H9 (cell line): ENCODE measurements around the gene CACNG5. TPM values are rescaled to one million over a fixed set of nuclear protein-coding genes. Genes with fewer than 3 reads are reported as not detected.

Experiments used
- DNase-seq: peaks from one replicate; pipeline ENCODE4 v3.0.0-alpha.2; 2017
- H2AFZ ChIP-seq: one replicate; pipeline ENCODE4 v1.6.1; 2013; ENCODE audit warnings: mild to moderate bottlenecking, low read length, control low read depth, moderate library complexity
- H2AK5ac ChIP-seq: 2 replicates; pipeline ENCODE4 v1.6.1; 2013; ENCODE audit warnings: low read length, control low read depth, mixed read lengths; ENCODE audit not compliant: insufficient read length
- H2BK120ac ChIP-seq: one replicate; pipeline ENCODE4 v1.6.1; 2013; ENCODE audit warnings: low read depth, mild to moderate bottlenecking, low read length, control low read depth, inconsistent platforms; ENCODE audit not compliant: poor library complexity, severe bottlenecking
- H2BK12ac ChIP-seq: 2 replicates; pipeline ENCODE4 v1.6.1; 2013; ENCODE audit warnings: low read length, control low read depth, mixed read lengths, low read depth; ENCODE audit not compliant: insufficient read length
- H2BK15ac ChIP-seq: 2 replicates; pipeline ENCODE4 v1.6.1; 2013; ENCODE audit warnings: low read depth, low read length, control low read depth
- H2BK20ac ChIP-seq: one replicate; pipeline ENCODE4 v1.6.1; 2013; ENCODE audit warnings: low read depth, mild to moderate bottlenecking, low read length, control low read depth, inconsistent platforms; ENCODE audit not compliant: poor library complexity, severe bottlenecking
- H2BK5ac ChIP-seq: 2 replicates; pipeline ENCODE4 v1.6.1; 2013; ENCODE audit warnings: low read length, control low read depth, mixed read lengths; ENCODE audit not compliant: insufficient read length
- H3K14ac ChIP-seq: 2 replicates; pipeline ENCODE4 v1.6.1; 2013; ENCODE audit warnings: low read length, control low read depth; ENCODE audit not compliant: insufficient read depth
- H3K18ac ChIP-seq: 2 replicates; pipeline ENCODE4 v1.6.1; 2013; ENCODE audit warnings: low read depth, mild to moderate bottlenecking, mixed read lengths, low read length, control low read depth; ENCODE audit not compliant: insufficient read length
- H3K23ac ChIP-seq: 2 replicates; pipeline ENCODE4 v1.6.1; 2013; ENCODE audit warnings: low read length, control low read depth, mixed read lengths, low read depth; ENCODE audit not compliant: insufficient read length
- H3K23me2 ChIP-seq: 2 replicates; pipeline ENCODE4 v1.6.1; 2013; ENCODE audit warnings: low read depth, mild to moderate bottlenecking, mixed read lengths, low read length, control low read depth; ENCODE audit not compliant: insufficient read length, poor library complexity, severe bottlenecking
- H3K27ac ChIP-seq: 2 replicates; pipeline ENCODE4 v1.5.1; 2013; ENCODE audit warnings: low read length, control low read depth, mixed read lengths, low read depth; ENCODE audit not compliant: insufficient read length
- H3K27me3 ChIP-seq: 2 replicates; pipeline ENCODE4 v1.6.1; 2013; ENCODE audit warnings: low read length, control low read depth, inconsistent platforms; ENCODE audit not compliant: insufficient read depth
- H3K4ac ChIP-seq: 2 replicates; pipeline ENCODE4 v1.6.1; 2013; ENCODE audit warnings: low read depth, mild to moderate bottlenecking, control low read depth, inconsistent platforms, low read length, moderate library complexity
- H3K4me1 ChIP-seq: 2 replicates; pipeline ENCODE4 v1.6.1; 2013; ENCODE audit warnings: low read length, control low read depth, inconsistent platforms; ENCODE audit not compliant: insufficient read depth
- H3K4me2 ChIP-seq: 2 replicates; pipeline ENCODE4 v1.6.1; 2013; ENCODE audit warnings: low read length, control low read depth, mixed read lengths; ENCODE audit not compliant: insufficient read length, insufficient read depth
- H3K56ac ChIP-seq: 2 replicates; pipeline ENCODE4 v1.6.1; 2013; ENCODE audit warnings: low read depth, mild to moderate bottlenecking, mixed read lengths, low read length, control low read depth; ENCODE audit not compliant: insufficient read length
- H3K79me1 ChIP-seq: 2 replicates; pipeline ENCODE4 v1.6.1; 2013; ENCODE audit warnings: low read depth, mild to moderate bottlenecking, moderate library complexity, low read length, control low read depth, inconsistent platforms; ENCODE audit not compliant: insufficient read depth, poor library complexity, severe bottlenecking
- H3K79me2 ChIP-seq: 2 replicates; pipeline ENCODE4 v1.6.1; 2013; ENCODE audit warnings: low read length, control low read depth, inconsistent platforms; ENCODE audit not compliant: insufficient read depth
- H3K9ac ChIP-seq: 2 replicates; pipeline ENCODE4 v1.6.1; 2013; ENCODE audit warnings: low read length, control low read depth, mixed read lengths; ENCODE audit not compliant: insufficient read length; ENCODE audit errors: extremely low read depth
- H3K9me3 ChIP-seq: one replicate; pipeline ENCODE4 v1.6.1; 2013; ENCODE audit warnings: low read depth, low read length, inconsistent platforms; ENCODE audit not compliant: control insufficient read depth
- H3T11ph ChIP-seq: one replicate; pipeline ENCODE4 v1.6.1; 2013; ENCODE audit warnings: mild to moderate bottlenecking, low read length, control low read depth, inconsistent platforms
- H4K20me1 ChIP-seq: one replicate; pipeline ENCODE4 v1.6.1; 2013; ENCODE audit not compliant: control insufficient read depth, insufficient read length, insufficient read depth
- H4K5ac ChIP-seq: 2 replicates; pipeline ENCODE4 v1.6.1; 2013; ENCODE audit warnings: low read depth, mild to moderate bottlenecking, mixed read lengths, low read length, control low read depth; ENCODE audit not compliant: insufficient read length
- H4K8ac ChIP-seq: replicated peaks from 2 replicates; pipeline ENCODE4 v1.6.1; 2013; ENCODE audit warnings: low read length, control low read depth, mixed read lengths, low read depth; ENCODE audit not compliant: insufficient read length
- H4K91ac ChIP-seq: 2 replicates; pipeline ENCODE4 v1.6.1; 2013; ENCODE audit warnings: low read depth, mild to moderate bottlenecking, moderate library complexity, mixed read lengths, low read length, control low read depth; ENCODE audit not compliant: insufficient read length
- H3K27ac Mint-ChIP-seq, 3 experiments: 2 replicates in 2 of 3; 3 replicates in 1 of 3; pipeline ENCODE4 v1.8.0; 2020 to 2021; ENCODE audit warnings: mixed read lengths in 3 of 3, mild to moderate bottlenecking in 1 of 3, moderate library complexity in 1 of 3
- H3K27me3 Mint-ChIP-seq: 2 replicates; pipeline ENCODE4 v1.8.0; 2021; ENCODE audit warnings: low read depth, mild to moderate bottlenecking, moderate library complexity, mixed read lengths
- H3K36me3 Mint-ChIP-seq, 3 experiments: 2 replicates in 2 of 3; 3 replicates in 1 of 3; pipeline ENCODE4 v1.8.0; 2020 to 2021; ENCODE audit warnings: low read depth in 3 of 3, mixed read lengths in 3 of 3; ENCODE audit not compliant: insufficient read depth in 1 of 3
- H3K4me1 Mint-ChIP-seq, 2 experiments: 2 replicates each; pipeline ENCODE4 v1.8.0; 2020; ENCODE audit warnings: mixed read lengths in 2 of 2
- H3K4me3 Mint-ChIP-seq, 2 experiments: 2 replicates in 1 of 2; 3 replicates in 1 of 2; pipeline ENCODE4 v1.8.0; 2020 to 2021; ENCODE audit warnings: mild to moderate bottlenecking in 2 of 2, mixed read lengths in 2 of 2, moderate library complexity in 1 of 2
- H3K9me3 Mint-ChIP-seq, 2 experiments: 2 replicates in 1 of 2; 3 replicates in 1 of 2; pipeline ENCODE4 v1.8.0; 2020; ENCODE audit warnings: mild to moderate bottlenecking in 2 of 2, mixed read lengths in 2 of 2, moderate library complexity in 1 of 2
- WGBS: extraction: QIAGEN DNeasy Blood & Tissue Kit; methylation state at CpG from one replicate; pipeline ENCODE4 v1.1.7; 2013; ENCODE audit warnings: missing lambda C conversion rate, low lambda C conversion rate, mixed read lengths; ENCODE audit not compliant: insufficient read length; ENCODE audit errors: extremely low coverage; 5-methylcytosine and 5-hydroxymethylcytosine counted together
- total RNA-seq: library from RNA; stranded (reverse); gene quantifications from 2 replicates; pipeline ENCODE4 v1.2.1, GENCODE V29; 2021
- TF ChIP-seq, protein P1 (sequence below): fragments of 200-600 bp; sonication (generic); conservative IDR thresholded peaks from 3 replicates; pipeline ENCODE4 v1.8.0; 2021; ENCODE audit warnings: antibody characterized with exemption, mild to moderate bottlenecking

Gene CACNG5
- total RNA-seq, 1 experiment from 2014 or later: 1.6 TPM

GRCh38 chr17:66812571-66812970, 22.3 kb upstream of the CACNG5 start:
- TF ChIP-seq, protein P1, sequence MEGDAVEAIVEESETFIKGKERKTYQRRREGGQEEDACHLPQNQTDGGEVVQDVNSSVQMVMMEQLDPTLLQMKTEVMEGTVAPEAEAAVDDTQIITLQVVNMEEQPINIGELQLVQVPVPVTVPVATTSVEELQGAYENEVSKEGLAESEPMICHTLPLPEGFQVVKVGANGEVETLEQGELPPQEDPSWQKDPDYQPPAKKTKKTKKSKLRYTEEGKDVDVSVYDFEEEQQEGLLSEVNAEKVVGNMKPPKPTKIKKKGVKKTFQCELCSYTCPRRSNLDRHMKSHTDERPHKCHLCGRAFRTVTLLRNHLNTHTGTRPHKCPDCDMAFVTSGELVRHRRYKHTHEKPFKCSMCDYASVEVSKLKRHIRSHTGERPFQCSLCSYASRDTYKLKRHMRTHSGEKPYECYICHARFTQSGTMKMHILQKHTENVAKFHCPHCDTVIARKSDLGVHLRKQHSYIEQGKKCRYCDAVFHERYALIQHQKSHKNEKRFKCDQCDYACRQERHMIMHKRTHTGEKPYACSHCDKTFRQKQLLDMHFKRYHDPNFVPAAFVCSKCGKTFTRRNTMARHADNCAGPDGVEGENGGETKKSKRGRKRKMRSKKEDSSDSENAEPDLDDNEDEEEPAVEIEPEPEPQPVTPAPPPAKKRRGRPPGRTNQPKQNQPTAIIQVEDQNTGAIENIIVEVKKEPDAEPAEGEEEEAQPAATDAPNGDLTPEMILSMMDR: no peak
- H2BK20ac ChIP-seq: no peak overlapping the region
- H3K9me3 ChIP-seq: no peaks in the 10 kb centered on the region
- H4K5ac ChIP-seq: no peak overlapping the region
- H3K79me1 ChIP-seq: no peaks in the 10 kb centered on the region
- no peak overlapping the region for H2BK15ac ChIP-seq
- H2AFZ ChIP-seq: no peak overlapping the region
- H3K9ac ChIP-seq: no peak overlapping the region
- no peak overlapping the region for H3K56ac ChIP-seq
- H3K23me2 ChIP-seq: no peaks in the 10 kb centered on the region
- no peak overlapping the region for H3K23ac ChIP-seq
- no peak overlapping the region for H3T11ph ChIP-seq
- no peaks in the 10 kb centered on the region for H3K79me2 ChIP-seq
- Mint-ChIP-seq H3K27ac (no peak overlapping the region; a peak in 1 of 7 replicates), H3K36me3 (peaks cover under 1 to 8% (median under 1%) of the 10 kb centered on the region in 3 experiments; a peak in 5 of 7 replicates), H3K9me3 (peaks cover 9 to 11% of the 10 kb centered on the region in 2 experiments), H3K4me1 (peaks cover 2 to 4% of the 10 kb centered on the region in 2 experiments; a peak in 2 of 4 replicates), H3K27me3 (peaks cover under 1% of the 10 kb centered on the region), H3K4me3 (no peak overlapping the region)
- no peak overlapping the region for H4K91ac ChIP-seq
- H3K27ac ChIP-seq: no peak overlapping the region
- no peak for DNase-seq
- no peak overlapping the region for H2BK12ac ChIP-seq
- H2BK5ac ChIP-seq: no peak overlapping the region
- no peaks in the 10 kb centered on the region for H4K20me1 ChIP-seq
- no peaks in the 10 kb centered on the region for H3K4me1 ChIP-seq
- H3K27me3 ChIP-seq: no peaks in the 10 kb centered on the region
- no peak overlapping the region for H4K8ac ChIP-seq
- no peak overlapping the region for H3K4me2 ChIP-seq
- H3K18ac ChIP-seq: no peak overlapping the region
- no CpG with 5 or more reads among the region's 5 CpGs for WGBS
- H2AK5ac ChIP-seq: no peak overlapping the region
- no peak overlapping the region for H3K4ac ChIP-seq
- no peak overlapping the region; the same call in 1 of the 2 replicates for H3K14ac ChIP-seq
- H2BK120ac ChIP-seq: no peak overlapping the region
